Thyroid gland (tissue), 4 donors: ENCODE data around the gene TOP1.

Experiments
- POLR2A ChIP-seq, 2 donors: fragments of 450-650 bp; IDR thresholded peaks; one replicate each; pipeline ENCODE4 v1.6.1; 2017; ENCODE audit warnings: antibody characterized with exemption in 2 of 2, mild to moderate bottlenecking in 2 of 2, moderate library complexity in 1 of 2
- TF ChIP-seq, protein P1 (sequence below), 6 experiments: fragments of 200-600 bp in 3 of 6; fragments of 450-650 bp in 3 of 6; sonication (generic) in 3 of 6; IDR thresholded peaks; one replicate each; pipeline ENCODE4 v1.5.1; 2016 to 2019; ENCODE audit warnings: antibody characterized with exemption in 6 of 6, mild to moderate bottlenecking in 2 of 6, inconsistent platforms in 1 of 6, moderate library complexity in 1 of 6

DNA sequence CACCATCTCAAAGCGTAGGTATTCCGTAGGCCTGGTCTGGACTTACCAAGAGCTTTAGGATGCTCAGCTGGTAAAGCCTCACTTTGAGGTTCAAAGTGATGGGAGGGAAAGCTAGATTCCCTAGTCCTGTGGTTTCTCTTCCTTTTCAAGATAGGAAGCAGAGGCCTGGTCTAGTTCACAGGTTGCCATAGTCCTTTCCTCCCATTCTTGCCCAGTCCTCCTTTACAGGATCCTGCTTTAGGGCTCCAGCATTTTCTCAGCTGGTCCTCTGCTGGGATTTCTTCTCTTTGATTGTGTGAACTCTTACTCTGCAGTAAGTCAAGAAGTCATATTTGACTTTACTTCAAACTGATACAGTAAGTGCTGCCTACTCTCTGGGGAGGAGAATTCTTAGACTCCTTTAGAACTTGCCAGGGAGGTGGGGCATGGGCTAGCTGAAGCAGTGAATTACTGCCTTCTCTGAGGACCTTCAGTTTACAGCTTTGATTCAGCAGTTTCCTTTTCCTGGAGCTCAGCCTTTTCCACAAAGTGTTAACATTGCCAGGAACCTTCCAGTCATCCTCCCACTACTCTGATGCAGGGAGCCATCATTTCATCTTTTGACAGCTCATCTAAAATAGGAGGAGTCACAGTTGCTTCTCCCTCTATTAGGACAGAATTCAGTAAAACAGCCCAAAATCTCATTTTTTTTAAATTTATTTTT lies 65.9 kb downstream of the TOP1 start:
- no peak for TF ChIP-seq POLR2A (IDR thresholded peaks at IDR 0.05)
- TF ChIP-seq, protein P1, sequence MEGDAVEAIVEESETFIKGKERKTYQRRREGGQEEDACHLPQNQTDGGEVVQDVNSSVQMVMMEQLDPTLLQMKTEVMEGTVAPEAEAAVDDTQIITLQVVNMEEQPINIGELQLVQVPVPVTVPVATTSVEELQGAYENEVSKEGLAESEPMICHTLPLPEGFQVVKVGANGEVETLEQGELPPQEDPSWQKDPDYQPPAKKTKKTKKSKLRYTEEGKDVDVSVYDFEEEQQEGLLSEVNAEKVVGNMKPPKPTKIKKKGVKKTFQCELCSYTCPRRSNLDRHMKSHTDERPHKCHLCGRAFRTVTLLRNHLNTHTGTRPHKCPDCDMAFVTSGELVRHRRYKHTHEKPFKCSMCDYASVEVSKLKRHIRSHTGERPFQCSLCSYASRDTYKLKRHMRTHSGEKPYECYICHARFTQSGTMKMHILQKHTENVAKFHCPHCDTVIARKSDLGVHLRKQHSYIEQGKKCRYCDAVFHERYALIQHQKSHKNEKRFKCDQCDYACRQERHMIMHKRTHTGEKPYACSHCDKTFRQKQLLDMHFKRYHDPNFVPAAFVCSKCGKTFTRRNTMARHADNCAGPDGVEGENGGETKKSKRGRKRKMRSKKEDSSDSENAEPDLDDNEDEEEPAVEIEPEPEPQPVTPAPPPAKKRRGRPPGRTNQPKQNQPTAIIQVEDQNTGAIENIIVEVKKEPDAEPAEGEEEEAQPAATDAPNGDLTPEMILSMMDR (IDR thresholded peaks at IDR 0.05): no peak
